Measurements from ENCODE around the gene DLGAP4. TPM values are rescaled to one million over a fixed set of nuclear protein-coding genes. Genes with fewer than 3 reads are reported as not detected.
A peak's percentile ranks its signal among the peaks of the same experiment; 100 is the strongest.

Gene DLGAP4
- total and polyA plus RNA-seq, 9 of the 15 experiments (the other 6 are each of a cell fraction or from before 2014, with no cell fraction given), result 0.31 to 34.1 (median 4.5) TPM

- peak; percentile 47 to 83 (median 67); a peak in 5 of 6 replicates for TF ChIP-seq CTCF (IDR thresholded peaks at IDR 0.05 in 2 of 3, conservative IDR thresholded peaks at IDR 0.05 in 1 of 3; ENCODE audit: insufficient read depth in 2 of 3, low read depth in 1 of 3, low read length in 3 of 3)
- TF ChIP-seq HNRNPK (IDR thresholded peaks at IDR 0.05; ENCODE audit: low read depth, low read length, poor library complexity, severe bottlenecking), result no peak
- TF ChIP-seq, protein P1, sequence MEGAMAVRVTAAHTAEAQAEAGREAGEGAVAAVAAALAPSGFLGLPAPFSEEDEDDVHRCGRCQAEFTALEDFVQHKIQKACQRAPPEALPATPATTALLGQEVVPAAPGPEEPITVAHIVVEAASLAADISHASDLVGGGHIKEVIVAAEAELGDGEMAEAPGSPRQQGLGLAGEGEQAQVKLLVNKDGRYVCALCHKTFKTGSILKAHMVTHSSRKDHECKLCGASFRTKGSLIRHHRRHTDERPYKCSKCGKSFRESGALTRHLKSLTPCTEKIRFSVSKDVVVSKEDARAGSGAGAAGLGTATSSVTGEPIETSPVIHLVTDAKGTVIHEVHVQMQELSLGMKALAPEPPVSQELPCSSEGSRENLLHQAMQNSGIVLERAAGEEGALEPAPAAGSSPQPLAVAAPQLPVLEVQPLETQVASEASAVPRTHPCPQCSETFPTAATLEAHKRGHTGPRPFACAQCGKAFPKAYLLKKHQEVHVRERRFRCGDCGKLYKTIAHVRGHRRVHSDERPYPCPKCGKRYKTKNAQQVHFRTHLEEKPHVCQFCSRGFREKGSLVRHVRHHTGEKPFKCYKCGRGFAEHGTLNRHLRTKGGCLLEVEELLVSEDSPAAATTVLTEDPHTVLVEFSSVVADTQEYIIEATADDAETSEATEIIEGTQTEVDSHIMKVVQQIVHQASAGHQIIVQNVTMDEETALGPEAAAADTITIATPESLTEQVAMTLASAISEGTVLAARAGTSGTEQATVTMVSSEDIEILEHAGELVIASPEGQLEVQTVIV (CRISPR knock-in tag; IDR thresholded peaks at IDR 0.05; ENCODE audit: borderline replicate concordance), result no peak
- TF ChIP-seq ZNF668 (CRISPR knock-in tag; IDR thresholded peaks at IDR 0.05), result no peak
- no peak for TF ChIP-seq ZNF175 (CRISPR knock-in tag; IDR thresholded peaks at IDR 0.05; ENCODE audit: low read depth)
- TF ChIP-seq TOE1 (IDR thresholded peaks at IDR 0.05; ENCODE audit: borderline replicate concordance), result no peak
- TF ChIP-seq TOE1 (CRISPR knock-in tag; IDR thresholded peaks at IDR 0.05; ENCODE audit: borderline replicate concordance, low read depth), result no peak
- TF ChIP-seq FOXP1 (CRISPR knock-in tag; IDR thresholded peaks at IDR 0.05), result 0 out of 2 replicates have a peak, but pooled peaks have one; percentile 13
- no peak for TF ChIP-seq CHCHD3 (CRISPR knock-in tag; IDR thresholded peaks at IDR 0.05)
- TF ChIP-seq ZNF57 (CRISPR knock-in tag; IDR thresholded peaks at IDR 0.05), result no peak
- no peak for TF ChIP-seq PRMT5 (CRISPR knock-in tag; IDR thresholded peaks at IDR 0.05)
- TF ChIP-seq ZNF785 (CRISPR knock-in tag; IDR thresholded peaks at IDR 0.05), result no peak
- TF ChIP-seq NR2C2 (CRISPR knock-in tag; IDR thresholded peaks at IDR 0.05), result no peak
- no peak for TF ChIP-seq NR2C2 (tag; IDR thresholded peaks at IDR 0.05)
- TF ChIP-seq PTBP1 (IDR thresholded peaks at IDR 0.05; ENCODE audit: low read depth, low read length), result no peak
- TF ChIP-seq ZBTB34 (CRISPR knock-in tag; IDR thresholded peaks at IDR 0.05), result no peak
- no peak for TF ChIP-seq TFAM (CRISPR knock-in tag; conservative IDR thresholded peaks at IDR 0.05)
- TF ChIP-seq HDAC1 (IDR thresholded peaks at IDR 0.05), result no peak
- TF ChIP-seq ZNF354B (CRISPR knock-in tag; IDR thresholded peaks at IDR 0.05), result no peak
- no peak for TF ChIP-seq ZNF445 (CRISPR knock-in tag; IDR thresholded peaks at IDR 0.05; ENCODE audit: low read depth)
- no peak for TF ChIP-seq ZNF644 (tag; IDR thresholded peaks at IDR 0.05; ENCODE audit: low read depth)
- TF ChIP-seq NONO (IDR thresholded peaks at IDR 0.05; ENCODE audit: low read depth in 2 of 2, low read length in 1 of 2), result no peak
Observed at GRCh38 chr20:36435592-36436541, 129.7 kb downstream of the DLGAP4 start (continued).

All from K562 (cell line).